Heart left ventricle (tissue), 16 donors: ENCODE measurements around the gene TRIP11. TPM values are rescaled to one million over a fixed set of nuclear protein-coding genes. Genes with fewer than 3 reads are reported as not detected.

Experiments used
- ATAC-seq, 4 donors: fragments of 200-7000 bp; cut with Tn5 transposase; one replicate each; pipeline ENCODE4 v1.9.1; 2020 to 2022; ENCODE audit warnings: moderate library complexity in 4 of 4, mild to moderate bottlenecking in 3 of 4, moderate number of reproducible peaks in 1 of 4
- DNase-seq, 5 donors: peaks; one replicate each; pipeline ENCODE4 v3.0.0-alpha.2; 2020
- H3K27ac ChIP-seq, 12 donors: fragments of 200-600 bp; sonication (generic) in 4 of 12; one replicate each; pipeline versions ENCODE4 v1.5.0 to v1.8.0; 2016 to 2022; ENCODE audit warnings: mild to moderate bottlenecking in 2 of 12
- H3K27me3 ChIP-seq, 9 donors: fragments of 200-600 bp; sonication (generic) in 2 of 9; one replicate each; pipeline versions ENCODE4 v1.5.1 to v1.8.0; 2016 to 2022; ENCODE audit warnings: mild to moderate bottlenecking in 3 of 9
- H3K36me3 ChIP-seq, 9 donors: fragments of 200-600 bp; sonication (generic) in 2 of 9; one replicate each; pipeline versions ENCODE4 v1.5.0 to v1.8.0; 2018 to 2022; ENCODE audit warnings: mild to moderate bottlenecking in 2 of 9
- H3K4me1 ChIP-seq, 12 donors: fragments of 200-600 bp; sonication (generic) in 4 of 12; one replicate each; pipeline versions ENCODE4 v1.5.0 to v1.8.0; 2016 to 2022; ENCODE audit warnings: mild to moderate bottlenecking in 3 of 12
- H3K4me3 ChIP-seq, 12 donors: fragments of 200-600 bp; sonication (generic) in 4 of 12; one replicate each; pipeline versions ENCODE4 v1.5.0 to v1.8.0; 2017 to 2022; ENCODE audit warnings: mild to moderate bottlenecking in 9 of 12, moderate library complexity in 4 of 12
- H3K9me3 ChIP-seq, 12 donors: fragments of 200-600 bp; sonication (generic) in 4 of 12; one replicate each; pipeline versions ENCODE4 v1.5.0 to v1.8.0; 2016 to 2022; ENCODE audit warnings: mild to moderate bottlenecking in 1 of 12
- CTCF ChIP-seq, 12 donors: fragments of 200-600 bp; sonication (generic) in 4 of 12; IDR thresholded peaks; one replicate each; pipeline versions ENCODE4 v1.5.0 to v1.8.0; 2018 to 2022; ENCODE audit warnings: antibody characterized with exemption in 12 of 12, mild to moderate bottlenecking in 5 of 12
- POLR2A ChIP-seq, 2 donors: fragments of 450-650 bp; IDR thresholded peaks; one replicate each; pipeline ENCODE4 v1.6.1; 2017; ENCODE audit warnings: antibody characterized with exemption in 2 of 2, mild to moderate bottlenecking in 2 of 2, moderate library complexity in 2 of 2
- WGBS, 4 donors: extraction: QIAGEN DNeasy Blood & Tissue Kit in 2 of 4; methylation state at CpG; one replicate each; pipeline versions ENCODE4 v1.1.5 to v1.1.7; 2013 to 2018; 5-methylcytosine and 5-hydroxymethylcytosine counted together
- intact Hi-C, 10 donors: fragments of 100-400 bp; cut with DNase I; formaldehyde crosslinking; loops; one replicate each; pipeline versions ENCODE4 v1.11.1 to v1.14.2; 2022
- polyA plus RNA-seq, 2 donors: library from polyadenylated mRNA; stranded (reverse); fragments of 200-250 nt; gene quantifications; one replicate each; pipeline ENCODE4 v1.2.3, GENCODE V29; 2013
- total RNA-seq, 9 donors: library from RNA; depleted of rRNA in 2 of 9; stranded (reverse); fragments of >200 nt in 2 of 9; fragmentation: NEBNext Ultra II Directional in 3 of 9; extraction: Animal tissue kit (Norgen Biotek cat#: 25700) in 3 of 9; gene quantifications; one replicate each; pipeline versions ENCODE4 v1.1.0 to v1.2.4, GENCODE V29; 2016 to 2023
- donor health status: ischemic (EF 13 %, LVEDD 7.1; RV severe dilation, severe dysfunction).
- donor health status: healthy with polysubstance abuse.
- donor health status: DM: no; HTN: yes; CAD: no.
- donor health status: DM: no; HTN: no; CAD: no.
- donor health status: ischemic (EF 25% LVEDD 6.9; RV normal size, moderate dysfunction).
- donor health status: ischemic (EF 25% LVEDD 5.7; RV mildly dilated, moderate dysfunction).
- donor health status: healthy.
- donor health status: DM: yes; HTN: yes; CAD: no.
- donor health status: ischemic (EF 35%, LVEDD 5.7; RV mildly dilated, moderate dysfunction).
- donor health status: nonischemic (EF 11% LVEDD 7.7; RV severe dilation, severe dysfunction).
- donor health status: DM: yes; HTN: yes; CAD: no.
- donor health status: PGD.
- donor health status: ischemic (EF 29% LVEDD 5.4; RV normal size, mild dysfunction).
- donor health status: nonischemic (EF 23%, LVEDD 6.1; RV moderate dilation, normal function).

TRIP11 gene
- total and polyA plus RNA-seq, 11 donors: 4.8 to 68.6 (median 48.7) TPM

- H3K27ac ChIP-seq: peak overlapping the region in 3 of 12 donors; percentile 1 to 43 (median 42)
- H3K4me3 ChIP-seq: no peak overlapping the region
- TF ChIP-seq CTCF (IDR thresholded peaks at IDR 0.05) (no peak), POLR2A (IDR thresholded peaks at IDR 0.05) (no peak)
- no peaks in the 10 kb centered on the region for H3K9me3 ChIP-seq
- DNase-seq: no peak
- peak; percentile 30 to 77 (median 64) for ATAC-seq
- no peaks in the 10 kb centered on the region for H3K27me3 ChIP-seq
- intact Hi-C loops: no loop called here
- peaks cover 0 to 28% (median 0%) of the 10 kb centered on the region in 9 donors for H3K36me3 ChIP-seq
- peaks cover 0 to 43% (median 0%) of the 10 kb centered on the region in 12 donors for H3K4me1 ChIP-seq
- WGBS, 4 donors: 79 to 81% (median 80%) methylated on average over 10 to 11 of the region's 11 CpGs
These were observed 108.3 kb downstream of the TRIP11 start for GRCh38 chr14:91931478-91932088.

GRCh38 chr14:91929700-91930099 lies 110.2 kb downstream of the TRIP11 start:
- Histone ChIP-seq H3K4me1 (peaks cover 0 to 59% (median 5%) of the 10 kb centered on the region in 12 donors), H3K4me3 (no peak overlapping the region), H3K36me3 (peaks cover 0 to 18% (median 0%) of the 10 kb centered on the region in 9 donors), H3K9me3 (no peaks in the 10 kb centered on the region), H3K27me3 (no peaks in the 10 kb centered on the region), H3K27ac (no peak overlapping the region)
- DNase-seq: no peak
- WGBS, 4 donors: 62 to 74% (median 64%) methylated on average over 3 of the region's 3 CpGs
- intact Hi-C loops: no loop called here
- no peak for TF ChIP-seq POLR2A (IDR thresholded peaks at IDR 0.05)
- TF ChIP-seq CTCF (IDR thresholded peaks at IDR 0.05): no peak
- ATAC-seq: no peak

- Histone ChIP-seq H3K27ac (no peak overlapping the region), H3K4me1 (peaks cover 0 to 65% (median 5%) of the 10 kb centered on the region in 12 donors), H3K27me3 (no peaks in the 10 kb centered on the region), H3K4me3 (no peak overlapping the region), H3K36me3 (peaks cover 0 to 9% (median 0%) of the 10 kb centered on the region in 9 donors), H3K9me3 (no peaks in the 10 kb centered on the region)
- no peak for TF ChIP-seq CTCF (IDR thresholded peaks at IDR 0.05)
- TF ChIP-seq POLR2A (IDR thresholded peaks at IDR 0.05): no peak
- WGBS, 4 donors: 80 to 86% (median 83%) methylated on average over 5 of the region's 5 CpGs
- ATAC-seq (peak in 1 of 4 donors; percentile 7), DNase-seq (no peak)
- intact Hi-C loops: no loop called here
These were observed 112.1 kb downstream of the TRIP11 start for GRCh38 chr14:91927800-91928199.

GRCh38 chr14:91927191-91927590 lies 112.7 kb downstream of the TRIP11 start:
- H3K4me1 ChIP-seq: peaks cover 0 to 68% (median 5%) of the 10 kb centered on the region in 12 donors
- ATAC-seq (no peak), DNase-seq (no peak)
- TF ChIP-seq POLR2A (IDR thresholded peaks at IDR 0.05) (no peak), CTCF (IDR thresholded peaks at IDR 0.05) (no peak)
- 69 to 82% (median 77%) methylated on average over 3 of the region's 3 CpGs for WGBS, 4 donors
- H3K9me3 ChIP-seq: no peaks in the 10 kb centered on the region
- no peak overlapping the region for H3K4me3 ChIP-seq
- no peaks in the 10 kb centered on the region for H3K27me3 ChIP-seq
- H3K36me3 ChIP-seq: peaks cover 0 to 9% (median 0%) of the 10 kb centered on the region in 9 donors
- intact Hi-C loops: no loop called here
- no peak overlapping the region for H3K27ac ChIP-seq
